Activated CD4-positive, alpha-beta T cell treated with anti-CD3 and anti-CD28 coated beads, Interleukin-2, Interleukin-6, amounts not matched to agents 100 ng/mL and 50 ng/mL, durations not matched to agents 16 hours and 8 hours (primary cell): ENCODE measurements around the gene NUBP2.

Experiments used
- DNase-seq: peaks from one replicate; pipeline ENCODE4 v3.0.0-alpha.2; 2020

NUBP2 gene

GRCh38 chr16:1831186-1832075, 48.7 kb downstream of the NUBP2 start:
- no peak for DNase-seq

GRCh38 chr16:1832838-1833454, 50.2 kb downstream of the NUBP2 start:
- DNase-seq = no peak

- no peak for DNase-seq
Observed at GRCh38 chr16:1834096-1834495, 51.3 kb downstream of the NUBP2 start.
